Measurements from ENCODE around the gene FUOM.

The FUOM gene

DNA sequence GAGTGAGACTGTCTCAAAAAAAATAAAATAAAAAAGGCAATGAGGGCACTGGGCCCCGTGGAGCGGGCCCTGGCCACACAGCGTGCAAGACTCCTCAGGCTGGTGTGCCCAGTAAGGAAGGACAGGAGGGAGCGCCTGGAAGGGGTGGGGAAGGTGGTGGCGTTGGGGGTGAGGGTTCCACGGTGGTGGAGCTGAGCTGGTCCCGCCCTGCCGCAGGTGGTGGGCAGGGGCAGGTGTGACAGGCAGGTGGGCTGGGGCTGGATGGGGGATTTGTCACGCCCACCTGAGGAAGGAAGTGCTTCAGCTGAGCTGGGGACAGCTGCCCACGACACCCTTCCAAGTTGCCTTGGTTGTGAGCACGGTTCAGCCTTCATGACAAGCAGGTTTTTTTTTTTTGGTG is 11.4 kb downstream of the FUOM start:
- TF ChIP-seq, protein P1, sequence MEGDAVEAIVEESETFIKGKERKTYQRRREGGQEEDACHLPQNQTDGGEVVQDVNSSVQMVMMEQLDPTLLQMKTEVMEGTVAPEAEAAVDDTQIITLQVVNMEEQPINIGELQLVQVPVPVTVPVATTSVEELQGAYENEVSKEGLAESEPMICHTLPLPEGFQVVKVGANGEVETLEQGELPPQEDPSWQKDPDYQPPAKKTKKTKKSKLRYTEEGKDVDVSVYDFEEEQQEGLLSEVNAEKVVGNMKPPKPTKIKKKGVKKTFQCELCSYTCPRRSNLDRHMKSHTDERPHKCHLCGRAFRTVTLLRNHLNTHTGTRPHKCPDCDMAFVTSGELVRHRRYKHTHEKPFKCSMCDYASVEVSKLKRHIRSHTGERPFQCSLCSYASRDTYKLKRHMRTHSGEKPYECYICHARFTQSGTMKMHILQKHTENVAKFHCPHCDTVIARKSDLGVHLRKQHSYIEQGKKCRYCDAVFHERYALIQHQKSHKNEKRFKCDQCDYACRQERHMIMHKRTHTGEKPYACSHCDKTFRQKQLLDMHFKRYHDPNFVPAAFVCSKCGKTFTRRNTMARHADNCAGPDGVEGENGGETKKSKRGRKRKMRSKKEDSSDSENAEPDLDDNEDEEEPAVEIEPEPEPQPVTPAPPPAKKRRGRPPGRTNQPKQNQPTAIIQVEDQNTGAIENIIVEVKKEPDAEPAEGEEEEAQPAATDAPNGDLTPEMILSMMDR (IDR thresholded peaks at IDR 0.05; ENCODE audit: extremely low read depth, missing control alignments): no peak
- no peak for DNase-seq (ENCODE audit: low spot score)

DNA sequence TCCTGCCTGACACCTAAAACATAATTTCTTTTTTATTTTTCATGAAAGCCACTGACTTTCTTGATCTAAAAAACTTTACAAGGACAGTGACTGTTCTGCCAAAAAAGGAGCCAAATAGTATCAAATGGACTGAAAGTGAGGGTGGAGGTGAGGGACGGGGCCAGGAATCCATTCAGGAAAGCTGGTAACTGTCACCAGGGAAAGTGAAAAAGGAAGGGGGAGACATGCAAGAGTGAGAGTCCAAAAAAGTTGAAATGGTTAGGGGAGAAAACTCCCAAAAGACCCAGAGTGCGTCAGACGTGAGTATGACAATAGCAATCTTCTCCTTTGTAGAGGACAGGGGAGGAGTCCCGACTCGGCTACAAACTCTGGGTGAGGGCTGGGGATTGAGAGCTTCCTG is 13.6 kb downstream of the FUOM start:
- TF ChIP-seq, protein P1 (IDR thresholded peaks at IDR 0.05; ENCODE audit: extremely low read depth, missing control alignments): no peak
- DNase-seq (ENCODE audit: low spot score): no peak

DNA sequence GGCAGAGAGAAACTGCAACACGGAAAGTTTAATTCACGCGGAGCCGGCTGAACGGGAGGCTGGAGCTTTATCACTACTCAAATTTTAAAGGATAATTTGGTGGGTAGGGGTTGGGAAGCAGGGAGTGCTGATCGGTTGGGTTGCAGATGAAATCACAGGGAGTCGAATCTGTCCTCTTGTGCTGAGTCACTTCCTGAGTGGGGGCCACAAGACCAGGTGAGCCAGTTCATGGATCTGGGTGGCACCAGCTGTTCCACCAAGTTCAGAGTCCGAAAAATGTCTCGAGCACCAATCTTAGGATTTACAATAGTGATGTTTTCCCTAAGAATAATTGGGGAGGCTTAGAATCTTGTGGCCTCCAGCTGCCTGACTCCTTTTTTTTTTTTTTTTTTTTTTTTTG is 14.3 kb downstream of the FUOM start:
- TF ChIP-seq, protein P1 (IDR thresholded peaks at IDR 0.05; ENCODE audit: extremely low read depth, missing control alignments): no peak
- DNase-seq (ENCODE audit: low spot score): no peak

DNA sequence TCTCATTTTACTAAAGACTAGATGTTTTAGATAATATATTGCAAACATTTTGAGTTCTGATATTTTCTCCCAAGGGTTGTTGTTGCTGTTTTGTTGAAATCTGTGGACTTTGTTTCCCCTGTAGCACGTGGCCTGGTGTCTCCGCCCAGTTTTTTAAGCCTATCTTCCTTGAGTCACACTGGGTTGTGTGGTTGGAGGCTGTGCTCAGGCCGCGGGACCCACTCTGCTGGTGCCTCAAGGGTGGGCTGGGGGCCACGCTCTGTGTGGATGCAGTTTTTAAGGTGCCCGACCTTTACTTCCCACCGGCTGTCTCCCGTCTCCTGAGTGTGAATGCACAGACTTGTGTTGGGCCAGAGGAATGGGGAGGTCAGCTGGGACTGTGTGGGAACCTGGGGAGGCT is 14.9 kb downstream of the FUOM start:
- no peak for DNase-seq (ENCODE audit: low spot score)
- TF ChIP-seq, protein P1 (IDR thresholded peaks at IDR 0.05; ENCODE audit: extremely low read depth, missing control alignments): no peak

DNA sequence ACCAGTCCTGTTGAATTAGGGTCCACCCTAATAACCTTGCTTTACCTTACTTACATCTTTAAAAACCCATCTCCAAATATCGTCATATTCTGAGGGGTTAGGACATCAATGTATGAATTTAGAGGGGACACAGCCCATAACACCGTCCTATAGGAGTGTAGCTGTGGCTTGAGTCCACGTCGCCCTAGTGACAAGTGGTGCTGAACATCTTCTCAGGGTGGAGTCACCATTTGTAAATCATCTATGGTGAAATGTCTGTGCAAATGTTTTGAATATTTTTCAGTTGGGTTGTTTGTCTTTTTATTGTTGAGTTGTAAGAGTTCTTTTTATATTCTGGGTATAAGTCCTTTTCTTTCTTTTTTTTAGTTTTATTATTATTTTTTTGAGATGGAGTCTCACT is 15.8 kb downstream of the FUOM start:
- TF ChIP-seq, protein P1 (IDR thresholded peaks at IDR 0.05; ENCODE audit: extremely low read depth, missing control alignments): no peak
- no peak for DNase-seq (ENCODE audit: low spot score)

DNA sequence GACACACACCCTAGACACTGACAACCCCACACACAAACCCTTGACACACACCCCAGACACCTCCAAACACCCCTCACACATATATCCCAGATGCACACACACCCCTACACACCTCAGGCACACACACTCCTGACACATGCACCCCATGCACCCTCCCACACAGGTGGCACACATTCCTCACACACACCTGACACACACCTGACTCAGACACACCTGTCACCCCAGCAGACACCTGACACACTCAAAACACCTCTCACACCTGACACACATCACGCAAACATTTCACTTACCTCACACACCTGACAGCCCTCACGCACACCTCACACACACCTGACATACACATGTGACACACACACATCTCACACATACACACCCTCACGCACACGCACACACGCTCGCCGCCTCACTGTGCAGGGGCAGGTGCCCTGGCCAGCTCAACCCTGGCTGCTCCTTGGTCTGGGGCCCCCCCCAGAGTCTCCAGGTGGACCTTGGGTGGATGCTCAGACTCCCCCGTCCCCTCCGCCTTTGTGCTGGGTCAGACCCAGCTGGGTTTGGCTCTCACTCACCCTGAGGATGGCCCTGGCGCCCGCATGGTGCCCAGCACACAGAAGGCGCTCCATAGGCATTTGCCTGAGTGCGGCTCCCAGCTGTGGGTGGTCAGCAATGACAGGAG is 18.0 kb downstream of the FUOM start:
- TF ChIP-seq, protein P1 (IDR thresholded peaks at IDR 0.05; ENCODE audit: extremely low read depth, missing control alignments): no peak
- no peak for DNase-seq (ENCODE audit: low spot score)

DNA sequence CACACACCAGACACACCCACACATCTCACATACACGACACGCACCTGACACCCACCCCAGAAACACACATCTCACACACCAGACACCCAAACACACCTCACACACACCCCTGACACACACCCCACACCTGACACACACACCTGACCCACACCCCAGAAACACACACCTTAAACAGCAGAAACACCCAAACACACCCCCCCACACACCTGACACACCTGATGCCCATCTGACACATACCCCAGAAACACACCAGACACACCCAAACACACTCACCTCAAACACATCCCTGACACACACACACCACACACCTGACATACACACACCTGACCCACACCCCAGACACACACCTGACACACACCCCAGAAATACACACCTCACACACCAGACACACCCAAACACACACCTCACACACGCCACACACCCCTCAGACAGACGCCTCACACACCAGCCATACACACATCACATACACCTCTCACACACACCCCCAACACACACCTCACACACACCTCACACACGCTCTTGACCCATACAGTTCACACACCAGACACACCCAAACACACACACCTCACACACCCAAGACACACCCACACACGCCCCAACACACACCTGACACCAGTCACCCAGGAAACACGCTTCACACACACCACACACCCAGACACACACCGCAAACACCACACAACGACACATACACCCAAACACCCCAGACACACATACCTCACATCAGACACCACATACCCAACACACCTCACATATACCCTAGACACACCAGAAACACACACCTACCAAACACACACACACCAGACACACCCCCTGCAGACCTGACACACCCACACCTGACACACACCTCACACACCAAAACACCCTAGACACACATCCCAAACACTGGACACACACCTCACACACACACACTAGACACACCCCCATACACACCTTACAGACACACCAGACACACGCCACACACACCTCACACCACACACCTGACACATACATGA is 19.4 kb downstream of the FUOM start:
- no peak for DNase-seq (ENCODE audit: low spot score)
- TF ChIP-seq, protein P1 (IDR thresholded peaks at IDR 0.05; ENCODE audit: extremely low read depth, missing control alignments): no peak
